GM12872 (cell line): Measurements from ENCODE around the gene FBXL4.

Source experiments
- TF ChIP-seq, protein P1 (sequence below): IDR thresholded peaks from 3 replicates; pipeline ENCODE4 v1.5.1; 2011; ENCODE audit warnings: low read depth, mild to moderate bottlenecking, low read length, moderate library complexity; ENCODE audit not compliant: insufficient read depth

The FBXL4 gene

DNA sequence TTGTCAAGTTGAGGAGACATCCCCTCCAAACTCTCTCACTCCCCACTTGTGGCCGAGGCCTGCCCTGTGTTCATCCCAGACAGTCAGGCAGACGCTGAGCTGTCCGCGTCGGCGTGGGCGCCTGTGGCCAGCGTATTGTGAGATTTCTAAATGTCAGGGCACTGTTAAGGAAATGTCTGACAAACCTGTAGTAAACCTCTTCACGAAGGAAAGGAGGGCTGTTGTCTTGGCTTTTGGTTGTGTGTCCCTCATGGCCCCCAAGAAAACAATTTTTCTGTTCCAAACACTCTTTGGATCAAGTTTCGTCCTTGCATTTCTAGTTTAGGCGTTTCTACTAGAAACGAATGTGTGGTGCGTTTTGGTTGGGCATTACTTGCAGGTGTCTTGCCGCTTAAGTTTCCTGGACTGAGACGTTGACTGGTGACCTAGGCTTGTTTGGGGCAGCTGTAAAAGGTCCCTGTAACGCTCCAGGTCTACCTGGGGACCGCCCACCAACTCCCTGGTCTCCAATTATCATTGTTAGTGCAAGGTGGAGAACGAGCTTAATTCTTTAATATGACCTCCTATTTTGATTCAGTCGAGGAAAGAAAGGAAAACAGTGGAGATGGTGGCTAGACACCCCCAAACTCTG, 122.0 kb downstream of the FBXL4 start:
- TF ChIP-seq, protein P1, sequence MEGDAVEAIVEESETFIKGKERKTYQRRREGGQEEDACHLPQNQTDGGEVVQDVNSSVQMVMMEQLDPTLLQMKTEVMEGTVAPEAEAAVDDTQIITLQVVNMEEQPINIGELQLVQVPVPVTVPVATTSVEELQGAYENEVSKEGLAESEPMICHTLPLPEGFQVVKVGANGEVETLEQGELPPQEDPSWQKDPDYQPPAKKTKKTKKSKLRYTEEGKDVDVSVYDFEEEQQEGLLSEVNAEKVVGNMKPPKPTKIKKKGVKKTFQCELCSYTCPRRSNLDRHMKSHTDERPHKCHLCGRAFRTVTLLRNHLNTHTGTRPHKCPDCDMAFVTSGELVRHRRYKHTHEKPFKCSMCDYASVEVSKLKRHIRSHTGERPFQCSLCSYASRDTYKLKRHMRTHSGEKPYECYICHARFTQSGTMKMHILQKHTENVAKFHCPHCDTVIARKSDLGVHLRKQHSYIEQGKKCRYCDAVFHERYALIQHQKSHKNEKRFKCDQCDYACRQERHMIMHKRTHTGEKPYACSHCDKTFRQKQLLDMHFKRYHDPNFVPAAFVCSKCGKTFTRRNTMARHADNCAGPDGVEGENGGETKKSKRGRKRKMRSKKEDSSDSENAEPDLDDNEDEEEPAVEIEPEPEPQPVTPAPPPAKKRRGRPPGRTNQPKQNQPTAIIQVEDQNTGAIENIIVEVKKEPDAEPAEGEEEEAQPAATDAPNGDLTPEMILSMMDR, result no peak

DNA sequence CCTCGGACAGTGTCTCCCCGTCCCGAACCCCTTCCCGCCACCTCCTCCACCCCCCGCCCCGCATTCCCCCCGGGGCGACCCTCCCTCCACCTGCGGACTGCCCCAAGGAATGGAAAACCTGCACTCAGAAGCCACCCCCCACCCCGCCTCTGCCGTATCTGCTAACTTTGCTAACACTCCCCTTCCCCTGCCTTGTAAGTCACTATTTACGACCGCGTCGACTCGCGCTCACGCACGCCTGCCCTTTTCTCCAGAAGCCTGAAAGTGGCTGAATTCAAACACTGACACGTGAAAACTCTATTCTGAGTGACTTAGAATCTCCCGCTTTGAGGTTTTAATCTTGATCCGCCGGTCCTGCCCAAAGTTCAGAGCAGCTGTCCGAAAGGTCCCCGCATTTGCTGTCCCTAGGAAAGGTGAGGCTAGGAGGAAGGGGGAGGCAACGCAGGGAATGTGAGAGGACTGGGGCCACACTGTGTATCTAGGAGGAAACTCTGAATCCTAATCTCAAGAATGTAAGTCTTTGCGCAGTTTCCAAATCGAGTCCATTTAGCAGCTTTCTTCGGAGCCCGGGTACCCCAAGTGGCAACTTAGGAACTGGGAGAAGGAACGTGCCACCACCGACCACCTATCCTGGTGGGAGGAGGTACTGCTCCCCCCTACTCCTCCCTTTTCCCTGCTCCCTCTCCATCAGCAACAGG, 122.7 kb downstream of the FBXL4 start:
- TF ChIP-seq, protein P1, result no peak

DNA sequence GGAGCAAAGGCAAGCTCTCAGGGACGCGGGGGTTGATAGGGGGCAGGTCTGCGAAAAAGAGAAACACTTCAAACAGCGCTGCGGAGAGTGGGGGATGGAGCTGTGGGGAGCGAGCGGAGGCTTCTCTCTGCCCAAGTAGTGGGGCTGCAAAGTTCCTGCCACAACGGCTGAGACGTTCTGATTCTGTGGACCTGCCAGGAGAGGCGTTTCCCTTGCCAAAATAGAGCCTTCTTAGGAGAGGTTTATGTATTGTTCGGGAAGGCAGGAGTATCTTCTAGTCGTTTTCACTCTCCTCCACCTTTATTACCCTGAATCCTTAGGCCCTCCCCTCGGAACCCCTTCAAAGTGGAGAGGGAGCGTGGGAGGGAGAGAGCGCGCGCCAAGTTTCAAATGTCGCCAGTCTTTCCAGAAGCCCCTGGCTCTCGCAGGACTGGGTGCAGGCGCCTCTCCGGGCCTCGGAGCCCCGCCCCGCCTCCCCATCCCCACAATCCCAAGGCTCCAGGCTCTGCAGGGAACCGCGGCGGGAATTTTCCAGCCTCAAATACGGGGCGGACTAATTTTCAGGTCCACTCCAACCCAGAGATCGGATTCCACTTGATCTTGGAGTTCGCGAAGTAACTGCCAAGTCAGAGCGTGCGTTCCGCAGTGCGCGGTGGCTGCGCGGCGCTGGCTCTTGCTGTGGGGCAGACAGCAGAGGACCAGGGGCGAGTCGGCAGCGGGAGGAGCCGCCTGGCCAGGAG, 123.4 kb downstream of the FBXL4 start:
- TF ChIP-seq, protein P1, result no peak

DNA sequence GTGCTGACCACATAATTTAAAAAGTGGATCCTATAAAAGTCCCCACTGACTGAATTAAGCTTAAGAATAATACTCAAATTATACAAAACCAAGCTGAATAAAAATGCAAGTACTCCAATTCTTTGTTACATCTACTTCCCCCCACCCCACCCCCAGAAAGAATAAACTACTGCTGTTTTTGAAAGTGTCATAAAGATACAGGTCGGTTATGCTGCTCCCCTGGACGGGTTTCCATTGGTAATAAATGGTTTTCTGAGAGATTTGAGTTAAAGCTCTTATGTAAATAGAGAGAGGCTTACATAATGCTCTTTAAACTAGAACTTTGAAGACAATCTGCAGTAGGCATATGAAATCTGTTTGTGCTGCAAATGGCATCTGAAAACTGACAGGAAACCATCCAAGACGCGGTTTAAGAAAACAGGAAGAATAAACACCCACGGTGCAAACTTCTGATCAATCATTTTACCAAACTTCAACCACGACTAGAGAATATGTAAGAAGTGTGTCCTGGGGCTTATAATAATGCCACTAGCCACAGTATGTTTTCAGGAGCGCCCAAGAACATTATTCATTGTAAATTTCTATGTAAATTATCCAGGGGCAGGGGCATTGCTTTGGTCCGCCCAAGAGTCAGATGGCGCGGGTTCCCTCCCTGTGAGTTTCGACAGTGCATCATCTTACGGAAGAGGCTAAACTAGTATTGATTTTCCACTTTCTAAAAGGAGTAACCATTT, 124.2 kb downstream of the FBXL4 start:
- TF ChIP-seq, protein P1, result no peak

DNA sequence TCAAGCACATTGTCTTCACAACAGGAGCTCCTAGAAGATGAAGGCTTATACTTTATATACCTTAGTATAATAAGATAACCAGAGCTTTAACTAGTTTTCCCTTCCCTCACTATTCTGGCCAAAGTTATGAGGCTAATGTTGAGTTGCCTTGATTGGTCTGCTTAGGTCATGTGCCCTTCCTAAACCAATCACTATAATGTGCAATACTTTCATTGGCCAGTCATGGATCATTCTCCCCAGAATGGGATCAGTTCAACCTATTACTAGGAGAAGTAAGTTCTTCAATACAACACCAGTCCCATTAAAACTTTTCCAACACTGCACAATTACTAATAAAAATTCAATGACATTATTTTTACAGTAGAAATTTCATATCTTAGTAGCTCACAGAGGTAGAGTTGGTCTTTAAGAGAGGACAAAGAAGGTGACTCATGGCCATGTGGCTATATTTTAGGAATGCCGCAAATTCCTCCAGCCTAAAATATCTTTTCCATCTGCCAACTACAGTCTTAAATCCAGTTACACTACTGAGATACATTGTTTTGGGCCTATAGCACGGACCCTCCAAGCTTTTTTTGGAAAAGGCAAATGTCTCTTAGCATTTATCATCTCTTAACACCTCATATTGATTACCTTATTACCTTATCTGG, 125.9 kb downstream of the FBXL4 start:
- TF ChIP-seq, protein P1, result no peak
